ENCODE data around the gene FRYL. TPM values are rescaled to one million over a fixed set of nuclear protein-coding genes. Genes with fewer than 3 reads are reported as not detected.
"Not testable (repeated sequence)": the region's sequence is repeated elsewhere in the genome, so short reads cannot be mapped to it uniquely, and the experiment has no call there.

Gene FRYL
- total RNA-seq, 1 experiment from 2014 or later: 29.9 TPM

GRCh38 chr4:48683784-48684666, 96.1 kb downstream of the FRYL start:
- Histone ChIP-seq H3K9ac (ENCODE audit: low read length) (no peak overlapping the region), H3K4me2 (ENCODE audit: low read length) (no peak overlapping the region), H3K27ac (ENCODE audit: low read length) (no peak overlapping the region), H3K9me2 (replicated peaks; ENCODE audit: low read length) (no peaks in the 10 kb centered on the region), H3K4me1 (ENCODE audit: insufficient read depth, low read length) (0 out of 2 replicates have a peak, but pooled peaks cover 6% of the 10 kb centered on the region), H2AFZ (ENCODE audit: low read length) (no peak overlapping the region), H3K36me3 (ENCODE audit: low read depth, low read length) (no peaks in the 10 kb centered on the region), H3K79me2 (ENCODE audit: low read length) (peaks cover 27% of the 10 kb centered on the region), H4K20me1 (ENCODE audit: low read length) (no peaks in the 10 kb centered on the region), H3K9me3 (ENCODE audit: low read length) (no peaks in the 10 kb centered on the region), H3F3A (ENCODE audit: low read length, unreplicated experiment) (no peaks in the 10 kb centered on the region), H3K27me3 (ENCODE audit: low read length) (no peaks in the 10 kb centered on the region), H3K4me3 (ENCODE audit: low read length) (no peak overlapping the region)
- ChIA-PET POLR2A (ENCODE audit: unreplicated experiment) (no interaction called here), CTCF (no interaction called here)
- BruUV-seq (replicated peaks): TSS peak; percentile 16
- ATAC-seq (no peak), DNase-seq (no peak)
- TF ChIP-seq CTCF (conservative IDR thresholded peaks at IDR 0.05; ENCODE audit: low read depth, low read length): no peak
- no peak for TF ChIP-seq EZH2phosphoT487 (IDR thresholded peaks at IDR 0.05; ENCODE audit: borderline replicate concordance, low read length)
- no peak for TF ChIP-seq EZH2 (IDR thresholded peaks at IDR 0.05; ENCODE audit: low read length, unreplicated experiment)
- intact Hi-C loops (cut with micrococcal nuclease): loop anchor here (5.0 kb wide), 2 partner anchors 93 to 278 kb away; no protein-coding TSS in a partner anchor

DNA sequence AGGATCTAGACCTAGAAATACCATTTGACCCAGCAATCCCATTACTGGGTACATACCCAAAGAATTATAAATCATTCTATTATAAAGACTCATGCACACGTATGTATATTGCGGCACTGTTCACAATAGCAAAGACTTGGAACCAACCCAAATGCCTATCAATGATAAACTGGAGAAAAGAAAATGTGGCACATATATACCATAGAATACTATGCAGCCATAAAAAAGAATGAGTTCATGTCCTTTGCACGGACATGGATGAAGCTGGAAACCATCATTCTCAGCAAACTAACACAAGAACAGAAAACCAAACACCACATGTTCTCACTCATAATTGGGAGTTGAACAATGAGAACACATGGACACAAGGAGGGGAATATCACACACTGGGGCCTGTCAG, 97.2 kb downstream of the FRYL start:
- CTCF ChIA-PET; DNase-seq; H3K4me2 ChIP-seq (ENCODE audit: low read length); H2AFZ ChIP-seq (ENCODE audit: low read length); H3F3A ChIP-seq (ENCODE audit: low read length, unreplicated experiment); H3K9me2 ChIP-seq (replicated peaks; ENCODE audit: low read length); ATAC-seq; BruUV-seq (replicated peaks); H3K9ac ChIP-seq (ENCODE audit: low read length); H3K9me3 ChIP-seq (ENCODE audit: low read length); H3K4me1 ChIP-seq (ENCODE audit: insufficient read depth, low read length); H3K4me3 ChIP-seq (ENCODE audit: low read length); POLR2A ChIA-PET (ENCODE audit: unreplicated experiment); H4K20me1 ChIP-seq (ENCODE audit: low read length); H3K36me3 ChIP-seq (ENCODE audit: low read depth, low read length); H3K27ac ChIP-seq (ENCODE audit: low read length); H3K27me3 ChIP-seq (ENCODE audit: low read length): not testable (repeated sequence)
- intact Hi-C loops (cut with micrococcal nuclease): loop anchor here (5.0 kb wide), 2 partner anchors 94 to 279 kb away; no protein-coding TSS in a partner anchor
- peaks cover 24% of the 10 kb centered on the region for H3K79me2 ChIP-seq (ENCODE audit: low read length)

DNA sequence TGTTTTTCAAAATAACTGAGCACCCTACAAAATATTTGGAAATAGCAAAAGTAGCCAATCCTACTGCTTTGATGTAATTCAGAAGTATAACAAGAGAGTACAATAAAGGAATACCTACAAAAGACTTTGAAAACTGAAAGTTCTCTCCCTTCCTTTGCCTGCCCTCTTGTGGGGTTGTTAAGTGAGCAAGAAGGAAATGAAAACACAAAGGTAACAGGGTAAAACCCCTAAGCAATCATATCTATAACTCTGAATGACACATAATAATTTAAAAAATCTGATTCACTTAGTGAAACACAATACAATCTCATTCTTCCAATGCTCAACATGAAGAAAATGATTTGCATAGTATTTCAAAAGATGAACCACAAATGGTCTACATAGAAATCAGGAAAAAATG, 98.2 kb downstream of the FRYL start:
- no peak overlapping the region for H3K4me3 ChIP-seq (ENCODE audit: low read length)
- H3F3A ChIP-seq (ENCODE audit: low read length, unreplicated experiment): no peaks in the 10 kb centered on the region
- DNase-seq: peak; percentile 33
- H3K4me2 ChIP-seq (ENCODE audit: low read length): no peak overlapping the region
- ChIA-PET POLR2A (ENCODE audit: unreplicated experiment) (no interaction called here), CTCF (interaction anchor here (0.7 kb wide), 1 partner anchor 103 kb away, joined by 4 read pairs; no protein-coding TSS in a partner anchor)
- H3K79me2 ChIP-seq (ENCODE audit: low read length): peaks cover 19% of the 10 kb centered on the region
- H3K9me2 ChIP-seq (replicated peaks; ENCODE audit: low read length): no peaks in the 10 kb centered on the region
- no peaks in the 10 kb centered on the region for H4K20me1 ChIP-seq (ENCODE audit: low read length)
- BruUV-seq (replicated peaks): no TSS peak
- no peaks in the 10 kb centered on the region for H3K27me3 ChIP-seq (ENCODE audit: low read length)
- no peaks in the 10 kb centered on the region for H3K9me3 ChIP-seq (ENCODE audit: low read length)
- peak; percentile 61; the same call in 1 of the 2 replicates for ATAC-seq
- H3K4me1 ChIP-seq (ENCODE audit: insufficient read depth, low read length): 0 out of 2 replicates have a peak, but pooled peaks cover 6% of the 10 kb centered on the region
- H2AFZ ChIP-seq (ENCODE audit: low read length): no peak overlapping the region
- H3K27ac ChIP-seq (ENCODE audit: low read length): no peak overlapping the region
- intact Hi-C loops (cut with micrococcal nuclease): loop anchor here (1.0 to 5.0 kb wide), 3 partner anchors 95 to 280 kb away; no protein-coding TSS in a partner anchor
- no peak for TF ChIP-seq EZH2 (IDR thresholded peaks at IDR 0.05; ENCODE audit: low read length, unreplicated experiment)
- no peak for TF ChIP-seq EZH2phosphoT487 (IDR thresholded peaks at IDR 0.05; ENCODE audit: borderline replicate concordance, low read length)
- peak; percentile 64 for TF ChIP-seq CTCF (conservative IDR thresholded peaks at IDR 0.05; ENCODE audit: low read depth, low read length)
- H3K36me3 ChIP-seq (ENCODE audit: low read depth, low read length): no peaks in the 10 kb centered on the region
- H3K9ac ChIP-seq (ENCODE audit: low read length): no peak overlapping the region

Measured in PC-3 (cell line).